Natural killer cell (primary cell): Measurements from ENCODE around the gene KCNMB3. TPM values are rescaled to one million over a fixed set of nuclear protein-coding genes. Genes with fewer than 3 reads are reported as not detected.

ENCODE experiments used
- ATAC-seq, 3 donors: fragments of 150-1000 bp in 2 of 3; fragments of 200-7000 bp in 1 of 3; cut with Tn5 transposase; 1 replicate in 1 of 3; 2 replicates in 2 of 3; pipeline ENCODE4 v1.10.0; 2021; ENCODE audit warnings: mild to moderate bottlenecking in 2 of 3, moderate library complexity in 2 of 3
- DNase-seq, 2 donors: peaks; one replicate each; pipeline versions ENCODE4 v3.0.0 to v3.0.0-alpha.2; 2013 to 2021; ENCODE audit warnings: mixed read lengths in 1 of 2
- H3K27ac ChIP-seq: one replicate; pipeline ENCODE4 v1.5.1; 2013; ENCODE audit warnings: mild to moderate bottlenecking, low read length
- H3K27me3 ChIP-seq: one replicate; pipeline ENCODE4 v1.6.1; 2013; ENCODE audit warnings: low read length; ENCODE audit not compliant: control insufficient read depth, insufficient read depth
- H3K36me3 ChIP-seq: one replicate; pipeline ENCODE4 v1.6.1; 2013; ENCODE audit warnings: low read length; ENCODE audit not compliant: control insufficient read depth, insufficient read depth
- H3K4me1 ChIP-seq: one replicate; pipeline ENCODE4 v1.6.1; 2013; ENCODE audit warnings: low read length; ENCODE audit not compliant: control insufficient read depth, insufficient read depth
- H3K4me3 ChIP-seq: one replicate; pipeline ENCODE4 v1.5.1; 2013; ENCODE audit warnings: low read length
- H3K9me3 ChIP-seq: one replicate; pipeline ENCODE4 v1.6.1; 2013; ENCODE audit warnings: low read length; ENCODE audit not compliant: control insufficient read depth, insufficient read depth
- H3K27ac Mint-ChIP-seq, 2 donors: one replicate each; pipeline ENCODE4 v1.8.0; 2022; ENCODE audit warnings: mild to moderate bottlenecking in 2 of 2, mixed read lengths in 2 of 2, moderate library complexity in 1 of 2
- H3K27me3 Mint-ChIP-seq, 2 donors: one replicate each; pipeline ENCODE4 v1.8.0; 2022; ENCODE audit warnings: low read depth in 2 of 2, mixed read lengths in 2 of 2
- H3K36me3 Mint-ChIP-seq: one replicate; pipeline ENCODE4 v1.8.0; 2022; ENCODE audit warnings: mixed read lengths
- H3K4me1 Mint-ChIP-seq, 2 donors: one replicate each; pipeline ENCODE4 v1.8.0; 2022; ENCODE audit warnings: mixed read lengths in 2 of 2
- H3K4me3 Mint-ChIP-seq: one replicate; pipeline ENCODE4 v1.8.0; 2022; ENCODE audit warnings: mild to moderate bottlenecking, moderate library complexity, mixed read lengths
- H3K9me3 Mint-ChIP-seq, 2 donors: one replicate each; pipeline ENCODE4 v1.8.0; 2022; ENCODE audit warnings: mixed read lengths in 2 of 2
- CTCF ChIP-seq: fragments of 200-600 bp; IDR thresholded peaks from one replicate; pipeline ENCODE4 v1.8.0; 2022; ENCODE audit warnings: antibody characterized with exemption
- WGBS: methylation state at CpG from one replicate; pipeline ENCODE4 v1.1.7; 2013; ENCODE audit warnings: missing lambda C conversion rate; ENCODE audit not compliant: insufficient coverage; 5-methylcytosine and 5-hydroxymethylcytosine counted together
- intact Hi-C: fragments of 100-400 bp; cut with micrococcal nuclease; formaldehyde crosslinking; loops from one replicate; pipeline ENCODE4 v1.14.2; 2022
- total RNA-seq, 4 donors: library from RNA; stranded (reverse); fragments of 120-200 nt in 1 of 4; gene quantifications; one replicate each; pipeline versions ENCODE4 v1.2.3 to v1.2.4, GENCODE V29; 2013 to 2022

The KCNMB3 gene
- total RNA-seq, 3 donors from 2014 or later (not counting 1 experiment from before 2014, with no cell fraction given) = 1.3 to 1.8 (median 1.4) TPM

- no peaks in the 10 kb centered on the region for H3K27me3 ChIP-seq
- H3K4me1 ChIP-seq = no peaks in the 10 kb centered on the region
- Mint-ChIP-seq H3K4me3 (no peak overlapping the region), H3K27me3 (no peaks in the 10 kb centered on the region), H3K9me3 (no peaks in the 10 kb centered on the region), H3K4me1 (peaks cover 22 to 23% of the 10 kb centered on the region in 2 donors), H3K36me3 (no peaks in the 10 kb centered on the region), H3K27ac (no peak overlapping the region)
- TF ChIP-seq CTCF = no peak
- peaks cover 27% of the 10 kb centered on the region for H3K36me3 ChIP-seq
- ATAC-seq (no peak), DNase-seq (no peak)
- H3K4me3 ChIP-seq = no peak overlapping the region
- 100% methylated on average over 1 of the region's 2 CpGs for WGBS
- H3K27ac ChIP-seq = no peak overlapping the region
- intact Hi-C loops = no loop called here
- no peaks in the 10 kb centered on the region for H3K9me3 ChIP-seq
Measured at GRCh38 chr3:179200790-179201189, 50.1 kb downstream of the KCNMB3 start.

- 99% methylated on average over 4 of the region's 4 CpGs for WGBS
- intact Hi-C loops = loop anchor here (1.0 kb wide), 1 partner anchor 49 kb away; no protein-coding TSS in a partner anchor
- no peaks in the 10 kb centered on the region for H3K27me3 ChIP-seq
- H3K9me3 ChIP-seq = no peaks in the 10 kb centered on the region
- no peak overlapping the region for H3K27ac ChIP-seq
- Mint-ChIP-seq H3K4me1 (peaks cover 51 to 56% of the 10 kb centered on the region in 2 donors), H3K9me3 (no peaks in the 10 kb centered on the region), H3K4me3 (no peak overlapping the region), H3K27me3 (no peaks in the 10 kb centered on the region), H3K36me3 (no peaks in the 10 kb centered on the region), H3K27ac (peak overlapping the region; percentile 35 to 51)
- TF ChIP-seq CTCF = no peak
- no peak overlapping the region for H3K4me3 ChIP-seq
- ATAC-seq (no peak), DNase-seq (no peak)
- H3K36me3 ChIP-seq = peaks cover 11% of the 10 kb centered on the region
- no peaks in the 10 kb centered on the region for H3K4me1 ChIP-seq
Measured at GRCh38 chr3:179196700-179197099, 54.2 kb downstream of the KCNMB3 start.

GRCh38 chr3:179196098-179196497, 54.8 kb downstream of the KCNMB3 start:
- H3K4me1 ChIP-seq = no peaks in the 10 kb centered on the region
- peaks cover 10% of the 10 kb centered on the region for H3K36me3 ChIP-seq
- no peak for TF ChIP-seq CTCF
- H3K4me1 Mint-ChIP-seq = peaks cover 51 to 56% of the 10 kb centered on the region in 2 donors
- H3K27ac ChIP-seq = no peak overlapping the region
- H3K9me3 Mint-ChIP-seq = no peaks in the 10 kb centered on the region
- H3K4me3 ChIP-seq = no peak overlapping the region
- peak overlapping the region; percentile 35 to 51 for H3K27ac Mint-ChIP-seq
- intact Hi-C loops = loop anchor here (1.0 kb wide), 1 partner anchor 49 kb away; no protein-coding TSS in a partner anchor
- peak overlapping the region; percentile 42 for H3K4me3 Mint-ChIP-seq
- no peaks in the 10 kb centered on the region for H3K27me3 ChIP-seq
- no peaks in the 10 kb centered on the region for H3K9me3 ChIP-seq
- H3K36me3 Mint-ChIP-seq = no peaks in the 10 kb centered on the region
- DNase-seq (peak in 1 of 2 donors; percentile 67), ATAC-seq (peak; percentile 50 to 75 (median 58))
- WGBS = no CpG with 5 or more reads among the region's 1 CpG
- no peaks in the 10 kb centered on the region for H3K27me3 Mint-ChIP-seq

GRCh38 chr3:179194931-179195330, 56.0 kb downstream of the KCNMB3 start:
- Mint-ChIP-seq H3K4me1 (peaks cover 58 to 68% of the 10 kb centered on the region in 2 donors), H3K27me3 (no peaks in the 10 kb centered on the region), H3K4me3 (no peak overlapping the region), H3K9me3 (no peaks in the 10 kb centered on the region), H3K36me3 (no peaks in the 10 kb centered on the region), H3K27ac (peak overlapping the region; percentile 35 to 51)
- H3K27me3 ChIP-seq = no peaks in the 10 kb centered on the region
- no peak for DNase-seq
- no peaks in the 10 kb centered on the region for H3K9me3 ChIP-seq
- no peak overlapping the region for H3K27ac ChIP-seq
- H3K36me3 ChIP-seq = peaks cover 3% of the 10 kb centered on the region
- WGBS = 94% methylated on average over 3 of the region's 4 CpGs
- no peak overlapping the region for H3K4me3 ChIP-seq
- intact Hi-C loops = no loop called here
- H3K4me1 ChIP-seq = no peaks in the 10 kb centered on the region
- TF ChIP-seq CTCF = no peak
- ATAC-seq = no peak
